Medulla oblongata (tissue), 1 donor: Measurements from ENCODE around the gene CD207.
"Not testable (repeated sequence)": the region's sequence is repeated elsewhere in the genome, so short reads cannot be mapped to it uniquely, and the experiment has no call there.

Source experiments
- DNase-seq: peaks from one replicate; pipeline ENCODE4 v3.0.0-alpha.2; 2015; ENCODE audit errors: extremely low spot score

The CD207 gene

GRCh38 chr2:70828914-70829824 lies 6.4 kb downstream of the CD207 start:
- peak; percentile 20 for DNase-seq

GRCh38 chr2:70828115-70828514 lies 7.5 kb downstream of the CD207 start:
- no peak for DNase-seq

GRCh38 chr2:70827388-70827787 lies 8.2 kb downstream of the CD207 start:
- no peak for DNase-seq

GRCh38 chr2:70826696-70827350 lies 8.8 kb downstream of the CD207 start:
- no peak for DNase-seq

- DNase-seq: no peak
Observed at GRCh38 chr2:70823249-70823648, 12.4 kb downstream of the CD207 start.

GRCh38 chr2:70822843-70823242 lies 12.8 kb downstream of the CD207 start:
- DNase-seq: no peak

- no peak for DNase-seq
Observed at GRCh38 chr2:70820499-70820898, 15.1 kb downstream of the CD207 start, which contains the start of gene CLEC4F. Gene CLEC4F, minus strand, starts transcription at chr2:70820599. Its CDS starts 76 bp downstream, at chr2:70820523.

GRCh38 chr2:70817284-70817954 lies 18.2 kb downstream of the CD207 start:
- DNase-seq: no peak

- DNase-seq: no peak
Observed at GRCh38 chr2:70816726-70817125, 18.9 kb downstream of the CD207 start.

- no peak for DNase-seq
Observed at GRCh38 chr2:70808983-70809958, 26.3 kb downstream of the CD207 start.

- DNase-seq: no peak
Observed at GRCh38 chr2:70807828-70808118, 27.8 kb downstream of the CD207 start.

GRCh38 chr2:70807102-70807827 lies 28.4 kb downstream of the CD207 start:
- no peak for DNase-seq

- DNase-seq: no peak
Observed at GRCh38 chr2:70806620-70807019, 29.0 kb downstream of the CD207 start.

- no peak for DNase-seq
Observed at GRCh38 chr2:70806013-70806412, 29.6 kb downstream of the CD207 start.

GRCh38 chr2:70801607-70802263 lies 33.9 kb downstream of the CD207 start:
- no peak for DNase-seq

- DNase-seq: no peak
Observed at GRCh38 chr2:70799706-70800105, 35.9 kb downstream of the CD207 start.

- not testable (repeated sequence) for DNase-seq
Observed at GRCh38 chr2:70797996-70798395, 37.6 kb downstream of the CD207 start.

- DNase-seq: no peak
Observed at GRCh38 chr2:70797506-70797905, 38.1 kb downstream of the CD207 start.

GRCh38 chr2:70796262-70796661 lies 39.4 kb downstream of the CD207 start:
- no peak for DNase-seq
